GM21619 (cell line): ENCODE results near the gene AMMECR1L.
"Not testable (repeated sequence)": the region's sequence is repeated elsewhere in the genome, so short reads cannot be mapped to it uniquely, and the experiment has no call there.

Experiments used
- ATAC-seq: cut with Tn5 transposase; IDR thresholded peaks from one replicate; pipeline ENCODE4 v1.9.1; 2021; ENCODE audit not compliant: unreplicated experiment

The AMMECR1L gene

GRCh38 chr2:127843677-127844076 lies 42.1 kb downstream of the AMMECR1L start:
- ATAC-seq: no peak

- no peak for ATAC-seq
These were observed 44.1 kb downstream of the AMMECR1L start for GRCh38 chr2:127841466-127842178.

- ATAC-seq: no peak
These were observed 44.9 kb downstream of the AMMECR1L start for GRCh38 chr2:127840893-127841292.

GRCh38 chr2:127834951-127835350 lies 50.8 kb downstream of the AMMECR1L start:
- no peak for ATAC-seq

- peak; percentile 97 for ATAC-seq
These were observed 55.9 kb downstream of the AMMECR1L start for GRCh38 chr2:127829845-127830246.

GRCh38 chr2:127826708-127827107 lies 59.0 kb downstream of the AMMECR1L start:
- not testable (repeated sequence) for ATAC-seq

- no peak for ATAC-seq
These were observed 59.7 kb downstream of the AMMECR1L start for GRCh38 chr2:127826047-127826446.

- no peak for ATAC-seq
These were observed 65.6 kb downstream of the AMMECR1L start for GRCh38 chr2:127820080-127820668.

GRCh38 chr2:127818794-127819425 lies 66.8 kb downstream of the AMMECR1L start:
- no peak for ATAC-seq

GRCh38 chr2:127818241-127818640 lies 67.5 kb downstream of the AMMECR1L start:
- no peak for ATAC-seq

- no peak for ATAC-seq
These were observed 71.1 kb downstream of the AMMECR1L start for GRCh38 chr2:127814677-127815076.

GRCh38 chr2:127812441-127812840 lies 73.3 kb downstream of the AMMECR1L start:
- not testable (repeated sequence) for ATAC-seq
